ENCODE results near the gene SNRPA1.

The SNRPA1 gene

GRCh38 chr15:101246391-101246790 is 48.7 kb downstream of the SNRPA1 start:
- TF ChIP-seq NFIC (IDR thresholded peaks at IDR 0.05), result no peak
- no peak for TF ChIP-seq MAX (IDR thresholded peaks at IDR 0.05)
- TF ChIP-seq, protein P1, sequence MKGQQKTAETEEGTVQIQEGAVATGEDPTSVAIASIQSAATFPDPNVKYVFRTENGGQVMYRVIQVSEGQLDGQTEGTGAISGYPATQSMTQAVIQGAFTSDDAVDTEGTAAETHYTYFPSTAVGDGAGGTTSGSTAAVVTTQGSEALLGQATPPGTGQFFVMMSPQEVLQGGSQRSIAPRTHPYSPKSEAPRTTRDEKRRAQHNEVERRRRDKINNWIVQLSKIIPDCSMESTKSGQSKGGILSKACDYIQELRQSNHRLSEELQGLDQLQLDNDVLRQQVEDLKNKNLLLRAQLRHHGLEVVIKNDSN (IDR thresholded peaks at IDR 0.05), result no peak
- TF ChIP-seq YY1 (IDR thresholded peaks at IDR 0.05; ENCODE audit: low read depth), result no peak
- TF ChIP-seq CEBPB (IDR thresholded peaks at IDR 0.05), result no peak
- TF ChIP-seq TAF1 (IDR thresholded peaks at IDR 0.05; ENCODE audit: low read depth), result no peak
- TF ChIP-seq EGR1 (IDR thresholded peaks at IDR 0.05), result no peak

- TF ChIP-seq ZBTB7A (IDR thresholded peaks at IDR 0.05; ENCODE audit: low read depth) (no peak), FOXM1 (IDR thresholded peaks at IDR 0.05; ENCODE audit: borderline replicate concordance, low read depth) (no peak), TAF1 (IDR thresholded peaks at IDR 0.05; ENCODE audit: low read depth) (no peak), CREB1 (IDR thresholded peaks at IDR 0.05; ENCODE audit: low read depth) (no peak), NFIC (IDR thresholded peaks at IDR 0.05) (no peak), CEBPB (IDR thresholded peaks at IDR 0.05) (no peak), YY1 (IDR thresholded peaks at IDR 0.05; ENCODE audit: low read depth) (no peak)
- TF ChIP-seq, protein P1 (IDR thresholded peaks at IDR 0.05), result no peak
These were observed 50.0 kb downstream of the SNRPA1 start for GRCh38 chr15:101244889-101245668.

- TF ChIP-seq, protein P1 (IDR thresholded peaks at IDR 0.05), result no peak
- no peak for TF ChIP-seq TEAD4 (IDR thresholded peaks at IDR 0.05)
- no peak for TF ChIP-seq FOXM1 (IDR thresholded peaks at IDR 0.05; ENCODE audit: borderline replicate concordance, low read depth)
- no peak for TF ChIP-seq RAD21 (IDR thresholded peaks at IDR 0.05; ENCODE audit: low read depth)
- no peak for TF ChIP-seq EGR1 (IDR thresholded peaks at IDR 0.05)
- TF ChIP-seq CREB1 (IDR thresholded peaks at IDR 0.05; ENCODE audit: low read depth), result no peak
- TF ChIP-seq ZBTB7A (IDR thresholded peaks at IDR 0.05; ENCODE audit: low read depth), result no peak
- TF ChIP-seq TAF1 (IDR thresholded peaks at IDR 0.05; ENCODE audit: low read depth), result no peak
- no peak for TF ChIP-seq REST (IDR thresholded peaks at IDR 0.05; ENCODE audit: low read depth)
- no peak for TF ChIP-seq TCF12 (IDR thresholded peaks at IDR 0.05; ENCODE audit: low read depth)
- TF ChIP-seq EP300 (IDR thresholded peaks at IDR 0.05; ENCODE audit: borderline replicate concordance), result no peak
- TF ChIP-seq NFIC (IDR thresholded peaks at IDR 0.05), result no peak
- no peak for TF ChIP-seq MAX (IDR thresholded peaks at IDR 0.05)
- TF ChIP-seq CEBPB (IDR thresholded peaks at IDR 0.05), result no peak
These were observed 50.8 kb downstream of the SNRPA1 start for GRCh38 chr15:101244036-101244781.

GRCh38 chr15:101243420-101243819 is 51.6 kb downstream of the SNRPA1 start:
- TF ChIP-seq REST (IDR thresholded peaks at IDR 0.05; ENCODE audit: low read depth), result no peak; the same call in 1 of the 2 replicates
- TF ChIP-seq CEBPB (IDR thresholded peaks at IDR 0.05), result no peak
- no peak for TF ChIP-seq RAD21 (IDR thresholded peaks at IDR 0.05; ENCODE audit: low read depth)
- 0 out of 2 replicates have a peak, but pooled peaks have one; percentile 1 for TF ChIP-seq MAX (IDR thresholded peaks at IDR 0.05)
- TF ChIP-seq YY1 (IDR thresholded peaks at IDR 0.05; ENCODE audit: low read depth), result no peak

DNA sequence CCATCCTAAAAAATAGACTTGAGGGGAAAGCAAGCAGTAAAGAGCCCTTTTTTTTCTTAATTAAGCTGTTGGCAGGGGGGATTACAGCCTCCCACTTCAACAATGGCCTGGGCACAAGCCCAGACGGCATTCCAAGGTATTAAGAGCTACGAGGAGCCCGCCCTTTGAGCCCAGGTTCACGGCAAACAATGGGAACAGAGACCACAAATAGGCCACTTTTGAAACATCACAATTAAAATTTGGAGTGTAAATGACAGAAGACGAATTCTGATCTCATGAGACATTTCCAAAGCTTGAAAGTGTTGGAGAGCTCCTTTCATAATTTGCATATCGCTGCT is 52.1 kb downstream of the SNRPA1 start:
- TF ChIP-seq FOXM1 (IDR thresholded peaks at IDR 0.05; ENCODE audit: borderline replicate concordance, low read depth) (no peak), MAX (IDR thresholded peaks at IDR 0.05) (no peak), EGR1 (IDR thresholded peaks at IDR 0.05) (no peak), TCF12 (IDR thresholded peaks at IDR 0.05; ENCODE audit: low read depth) (peak; percentile 52), REST (IDR thresholded peaks at IDR 0.05; ENCODE audit: low read depth) (peak; percentile 29; the same call in 1 of the 2 replicates), CEBPB (IDR thresholded peaks at IDR 0.05) (no peak), EP300 (IDR thresholded peaks at IDR 0.05; ENCODE audit: borderline replicate concordance) (peak; percentile 42; the same call in 1 of the 2 replicates), CREB1 (IDR thresholded peaks at IDR 0.05; ENCODE audit: low read depth) (no peak), NFIC (IDR thresholded peaks at IDR 0.05) (peak; percentile 77), TAF1 (IDR thresholded peaks at IDR 0.05; ENCODE audit: low read depth) (no peak), TEAD4 (IDR thresholded peaks at IDR 0.05) (peak; percentile 83), RAD21 (IDR thresholded peaks at IDR 0.05; ENCODE audit: low read depth) (no peak), YY1 (IDR thresholded peaks at IDR 0.05; ENCODE audit: low read depth) (no peak), ZBTB7A (IDR thresholded peaks at IDR 0.05; ENCODE audit: low read depth) (no peak)
- TF ChIP-seq, protein P1 (IDR thresholded peaks at IDR 0.05), result no peak

Measured in Ishikawa (cell line).